ENCODE measurements around the gene ABO. TPM values are rescaled to one million over a fixed set of nuclear protein-coding genes. Genes with fewer than 3 reads are reported as not detected.

The ABO gene
- total RNA-seq, 2 experiments from 2014 or later: not detected

- Mint-ChIP-seq H3K36me3 (ENCODE audit: low read depth) (no peaks in the 10 kb centered on the region), H3K4me1 (ENCODE audit: low read depth) (no peaks in the 10 kb centered on the region), H3K27ac (no peak overlapping the region), H3K9me3 (no peaks in the 10 kb centered on the region), H3K27me3 (peaks cover 4% of the 10 kb centered on the region), H3K4me3 (no peak overlapping the region)
- ATAC-seq: no peak
- ChIA-PET POLR2A (no interaction called here), CTCF (no interaction called here)
- intact Hi-C loops (cut with micrococcal nuclease): no loop called here
- no peak for TF ChIP-seq CTCF (IDR thresholded peaks at IDR 0.05)
- no peak for DNase-seq
Observed at GRCh38 chr9:133262226-133262625, 12.8 kb downstream of the ABO start.

- DNase-seq (no peak), ATAC-seq (no peak)
- Mint-ChIP-seq H3K36me3 (ENCODE audit: low read depth) (no peaks in the 10 kb centered on the region), H3K4me1 (ENCODE audit: low read depth) (no peaks in the 10 kb centered on the region), H3K27me3 (peaks cover 3% of the 10 kb centered on the region), H3K27ac (no peak overlapping the region), H3K9me3 (no peaks in the 10 kb centered on the region), H3K4me3 (no peak overlapping the region)
- POLR2A ChIA-PET: interaction anchor here (1.4 kb wide), 1 partner anchor 23 kb away, joined by 3 read pairs; no protein-coding TSS in a partner anchor
- TF ChIP-seq CTCF (IDR thresholded peaks at IDR 0.05): no peak
- intact Hi-C loops (cut with micrococcal nuclease): no loop called here
- CTCF ChIA-PET: no interaction called here
Observed at GRCh38 chr9:133261753-133262120, 13.3 kb downstream of the ABO start.

GRCh38 chr9:133261103-133261752, 13.8 kb downstream of the ABO start:
- ChIA-PET POLR2A (interaction anchor here (1.4 kb wide), 1 partner anchor 22 kb away, joined by 3 read pairs; no protein-coding TSS in a partner anchor), CTCF (no interaction called here)
- DNase-seq: no peak
- Mint-ChIP-seq H3K27me3 (no peaks in the 10 kb centered on the region), H3K27ac (no peak overlapping the region), H3K4me1 (ENCODE audit: low read depth) (no peaks in the 10 kb centered on the region), H3K9me3 (no peaks in the 10 kb centered on the region), H3K4me3 (no peak overlapping the region), H3K36me3 (ENCODE audit: low read depth) (no peaks in the 10 kb centered on the region)
- TF ChIP-seq CTCF (IDR thresholded peaks at IDR 0.05): no peak
- no peak for ATAC-seq
- intact Hi-C loops (cut with micrococcal nuclease): no loop called here

- H3K4me3 Mint-ChIP-seq: no peak overlapping the region
- POLR2A ChIA-PET: interaction anchor here (1.4 kb wide), 1 partner anchor 21 kb away, joined by 3 read pairs; no protein-coding TSS in a partner anchor
- CTCF ChIA-PET: no interaction called here
- H3K27ac Mint-ChIP-seq: no peak overlapping the region
- intact Hi-C loops (cut with micrococcal nuclease): no loop called here
- DNase-seq (no peak), ATAC-seq (no peak)
- no peaks in the 10 kb centered on the region for H3K36me3 Mint-ChIP-seq (ENCODE audit: low read depth)
- no peaks in the 10 kb centered on the region for H3K4me1 Mint-ChIP-seq (ENCODE audit: low read depth)
- H3K9me3 Mint-ChIP-seq: no peaks in the 10 kb centered on the region
- no peaks in the 10 kb centered on the region for H3K27me3 Mint-ChIP-seq
- no peak for TF ChIP-seq CTCF (IDR thresholded peaks at IDR 0.05)
Observed at GRCh38 chr9:133260334-133261102, 14.5 kb downstream of the ABO start.

All from activated CD8-positive, alpha-beta T cell treated with anti-CD3 and anti-CD28 coated beads for 36 hours (primary cell).